SJCRH30 (cell line): ENCODE data around the gene ASB7. TPM values are rescaled to one million over a fixed set of nuclear protein-coding genes. Genes with fewer than 3 reads are reported as not detected.

ENCODE experiments used
- DNase-seq, 2 experiments: peaks; one replicate each; pipeline ENCODE4 v3.0.0-alpha.2; 2015 to 2020
- H3K27ac ChIP-seq: fragments of 250-450 bp; sonication (Bioruptor Pico); 2 replicates; pipeline ENCODE4 v1.5.1; 2020; ENCODE audit warnings: mild to moderate bottlenecking, moderate library complexity
- H3K27me3 ChIP-seq: fragments of 250-450 bp; sonication (Bioruptor Pico); 2 replicates; pipeline ENCODE4 v1.5.1; 2020; ENCODE audit warnings: mild to moderate bottlenecking, moderate library complexity
- H3K36me3 ChIP-seq: fragments of 250-450 bp; sonication (Bioruptor Pico); 2 replicates; pipeline ENCODE4 v1.5.1; 2020; ENCODE audit warnings: mild to moderate bottlenecking, moderate library complexity
- H3K4me1 ChIP-seq: fragments of 250-450 bp; sonication (Bioruptor Pico); 2 replicates; pipeline ENCODE4 v1.5.1; 2020; ENCODE audit warnings: mild to moderate bottlenecking, moderate library complexity
- H3K4me3 ChIP-seq: fragments of 250-450 bp; sonication (Bioruptor Pico); 2 replicates; pipeline ENCODE4 v1.5.1; 2020; ENCODE audit warnings: mild to moderate bottlenecking, moderate library complexity
- H3K9me3 ChIP-seq: fragments of 250-450 bp; sonication (Bioruptor Pico); replicated peaks from 2 replicates; pipeline ENCODE4 v1.5.1; 2020; ENCODE audit warnings: mild to moderate bottlenecking, moderate library complexity
- total RNA-seq: library from RNA; depleted of rRNA; stranded (reverse); fragments of >200 nt; shearing (Covaris generic); gene quantifications from 2 replicates; pipeline ENCODE4 v1.2.3, GENCODE V29; 2014

The ASB7 gene
- total RNA-seq, 1 experiment from 2014 or later, result 16.2 TPM

DNA sequence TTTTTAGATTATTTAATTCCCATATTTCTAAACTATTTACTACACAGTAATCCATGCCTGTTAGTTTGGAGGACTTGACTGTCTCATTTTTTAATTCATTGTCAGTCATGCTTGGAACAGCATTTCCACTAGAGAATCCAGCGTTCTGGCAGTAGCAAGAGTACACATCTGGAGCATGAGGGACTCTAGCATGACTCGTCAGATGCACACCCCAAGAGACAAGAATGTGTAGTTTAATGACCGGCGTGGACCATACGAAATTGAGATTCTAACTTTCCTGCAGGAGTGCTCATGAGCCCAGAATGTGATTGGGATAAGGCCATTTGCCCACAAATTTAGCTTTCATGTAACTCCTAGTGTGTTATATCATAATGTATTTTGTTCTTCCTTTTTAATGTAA, 48.9 kb downstream of the ASB7 start:
- Histone ChIP-seq H3K4me3 (no peak overlapping the region), H3K4me1 (no peaks in the 10 kb centered on the region), H3K27me3 (no peaks in the 10 kb centered on the region), H3K27ac (no peak overlapping the region), H3K36me3 (no peaks in the 10 kb centered on the region; the same call in 1 of the 2 replicates), H3K9me3 (no peaks in the 10 kb centered on the region)
- no peak for DNase-seq

DNA sequence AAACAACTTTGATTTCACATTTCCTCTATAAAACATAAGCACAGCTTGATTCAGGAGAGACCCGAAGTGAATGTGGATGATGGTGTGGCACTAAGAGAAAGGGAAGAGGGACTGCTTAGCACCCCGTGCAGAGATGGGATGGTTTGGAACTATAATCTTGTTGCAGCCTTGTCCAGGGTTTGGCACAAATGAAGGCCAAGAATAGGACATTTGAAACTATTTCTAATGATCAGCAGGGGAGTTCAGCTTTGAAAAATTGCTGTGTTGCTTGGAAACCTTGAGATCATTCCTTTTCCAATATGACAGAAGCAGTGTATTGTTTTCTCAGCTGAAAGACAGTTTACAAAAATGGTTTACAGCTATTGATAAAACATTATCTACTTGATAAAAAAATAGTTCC, 49.7 kb downstream of the ASB7 start:
- no peaks in the 10 kb centered on the region for H3K4me1 ChIP-seq
- no peak overlapping the region for H3K27ac ChIP-seq
- no peaks in the 10 kb centered on the region; the same call in 1 of the 2 replicates for H3K36me3 ChIP-seq
- no peaks in the 10 kb centered on the region for H3K9me3 ChIP-seq
- H3K4me3 ChIP-seq, result no peak overlapping the region
- no peaks in the 10 kb centered on the region for H3K27me3 ChIP-seq
- no peak for DNase-seq

DNA sequence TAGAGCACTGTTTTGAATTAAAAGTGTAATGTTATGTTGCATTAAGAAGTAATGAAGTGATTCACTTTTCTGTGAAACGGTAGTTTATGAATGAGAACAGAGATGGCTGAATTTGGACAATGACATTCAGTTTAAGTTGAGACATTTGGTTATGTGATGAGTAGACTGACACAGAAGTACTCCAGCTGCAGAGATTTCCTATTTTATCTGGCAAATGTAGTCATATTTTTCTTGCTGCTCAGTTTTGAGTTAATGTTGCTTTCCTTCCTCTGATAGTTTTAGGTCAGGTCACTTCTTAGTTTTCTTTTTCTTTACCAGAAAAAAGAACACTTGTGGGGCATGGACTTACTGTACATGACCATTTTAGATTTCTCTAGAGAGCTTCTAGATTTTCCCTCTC, 51.2 kb downstream of the ASB7 start:
- DNase-seq, result no peak
- Histone ChIP-seq H3K4me3 (no peak overlapping the region), H3K27ac (no peak overlapping the region), H3K4me1 (no peaks in the 10 kb centered on the region), H3K36me3 (no peaks in the 10 kb centered on the region), H3K9me3 (no peaks in the 10 kb centered on the region), H3K27me3 (no peaks in the 10 kb centered on the region)

DNA sequence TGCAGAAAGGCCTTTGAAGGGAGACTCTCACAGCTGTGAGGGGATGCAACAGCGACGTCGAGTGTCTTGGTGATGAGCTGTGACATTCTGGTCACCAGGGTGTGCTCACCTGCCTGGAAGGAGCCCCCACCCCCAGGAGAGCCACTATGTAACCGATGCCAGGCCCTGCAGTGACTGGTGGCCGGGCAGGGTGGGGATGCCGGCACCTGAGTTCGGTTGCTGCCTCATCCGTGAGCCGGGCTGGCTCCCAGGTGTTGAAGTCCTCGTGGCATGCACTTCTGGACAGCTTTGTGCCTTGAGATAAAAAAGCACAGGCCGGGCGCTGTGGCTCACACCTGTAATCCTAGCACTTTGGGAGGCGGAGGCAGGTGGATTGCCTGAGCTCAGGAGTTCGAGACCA, 56.5 kb downstream of the ASB7 start:
- no peak for DNase-seq
- no peak overlapping the region for H3K27ac ChIP-seq
- no peaks in the 10 kb centered on the region for H3K27me3 ChIP-seq
- no peaks in the 10 kb centered on the region for H3K9me3 ChIP-seq
- no peak overlapping the region for H3K4me3 ChIP-seq
- H3K36me3 ChIP-seq, result no peaks in the 10 kb centered on the region
- peaks cover 8% of the 10 kb centered on the region for H3K4me1 ChIP-seq

DNA sequence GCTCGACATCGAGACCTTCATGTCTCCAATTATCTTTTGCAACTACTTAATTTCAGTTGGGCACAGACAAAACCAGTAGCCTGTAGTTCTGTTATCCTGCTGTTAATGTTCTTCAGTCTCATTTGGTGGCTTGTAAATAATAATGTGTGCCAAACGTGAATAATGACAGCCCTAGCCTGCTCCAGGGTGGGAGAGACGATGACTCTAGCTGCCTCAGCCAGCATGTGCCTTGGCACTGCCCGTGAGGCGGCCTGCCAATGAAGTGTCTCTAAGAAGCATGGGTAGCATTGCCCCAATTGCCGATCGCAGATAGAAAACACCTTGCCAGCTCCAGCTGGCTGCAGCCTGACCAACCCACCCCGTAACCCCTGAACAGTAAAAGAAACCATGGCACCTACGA, 58.8 kb downstream of the ASB7 start:
- H3K36me3 ChIP-seq, result no peaks in the 10 kb centered on the region
- H3K9me3 ChIP-seq, result no peaks in the 10 kb centered on the region
- H3K27ac ChIP-seq, result no peak overlapping the region
- H3K27me3 ChIP-seq, result no peaks in the 10 kb centered on the region
- H3K4me3 ChIP-seq, result no peak overlapping the region
- DNase-seq, result no peak
- H3K4me1 ChIP-seq, result peaks cover 8% of the 10 kb centered on the region

DNA sequence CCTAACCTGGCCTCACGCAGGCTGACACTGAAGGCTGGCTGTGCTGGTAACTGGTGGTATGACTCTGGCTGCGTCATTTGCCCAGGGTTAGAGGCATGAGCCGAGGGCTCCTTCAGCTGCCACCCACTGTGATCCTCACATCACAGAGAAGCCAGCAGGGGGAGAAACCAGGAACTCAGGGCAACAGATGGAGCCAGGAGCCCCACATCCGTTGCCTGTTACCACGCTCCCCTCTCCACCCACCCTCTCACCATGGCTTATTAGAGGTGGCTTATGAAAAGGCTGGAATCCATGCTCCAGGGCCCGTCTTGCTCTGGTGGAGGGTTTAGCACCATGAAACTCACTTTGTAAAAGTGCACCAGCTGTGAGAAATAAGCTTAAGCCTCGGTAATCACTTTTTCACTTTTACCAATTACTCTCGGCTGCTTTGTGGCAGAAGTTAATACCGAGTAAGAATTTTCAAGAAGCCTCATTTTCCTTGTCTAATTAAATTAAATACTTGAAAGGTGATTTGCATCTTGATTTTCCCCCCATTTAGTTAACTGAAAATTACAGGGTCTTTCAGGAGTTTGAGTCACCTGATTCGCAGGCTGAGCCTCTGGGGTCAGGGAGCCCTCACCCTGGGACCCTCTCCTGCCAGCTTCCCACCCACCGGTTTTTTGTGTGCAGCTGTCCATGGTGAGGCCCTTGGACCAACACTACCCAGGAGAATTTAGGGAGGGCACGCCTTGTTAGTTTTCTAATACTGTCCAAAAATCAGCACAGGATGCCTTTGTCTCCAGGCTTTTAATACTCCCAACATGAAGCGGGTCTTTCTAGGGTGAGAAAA, 60.9 kb downstream of the ASB7 start:
- peaks cover 17% of the 10 kb centered on the region for H3K4me1 ChIP-seq
- peak overlapping the region; percentile 74 for H3K27ac ChIP-seq
- no peaks in the 10 kb centered on the region for H3K27me3 ChIP-seq
- no peaks in the 10 kb centered on the region for H3K9me3 ChIP-seq
- H3K4me3 ChIP-seq, result peak overlapping the region; percentile 40
- DNase-seq, result peak; percentile 95 to 98
- H3K36me3 ChIP-seq, result no peaks in the 10 kb centered on the region

DNA sequence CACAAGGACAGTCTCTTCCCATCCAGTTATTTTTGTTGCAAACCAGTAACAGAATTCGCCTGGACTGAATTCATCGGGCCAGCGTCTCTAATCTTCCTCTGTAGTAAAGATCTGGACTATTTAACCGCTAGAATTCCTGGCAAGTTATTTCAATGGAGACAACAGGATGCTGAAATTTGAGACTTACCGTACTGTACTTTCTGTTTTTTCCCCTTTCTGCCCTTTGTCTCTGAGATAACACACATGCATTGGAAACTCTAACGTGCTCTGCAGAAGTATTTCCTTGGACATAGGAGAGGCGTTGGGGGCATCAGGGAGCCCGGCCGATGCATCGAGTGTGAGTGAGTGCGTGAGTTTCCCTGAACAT, 61.5 kb downstream of the ASB7 start:
- H3K27me3 ChIP-seq, result no peaks in the 10 kb centered on the region
- H3K36me3 ChIP-seq, result no peaks in the 10 kb centered on the region
- H3K4me1 ChIP-seq, result peaks cover 17% of the 10 kb centered on the region
- H3K27ac ChIP-seq, result peak overlapping the region; percentile 74
- H3K9me3 ChIP-seq, result no peaks in the 10 kb centered on the region
- peak overlapping the region; percentile 40 for H3K4me3 ChIP-seq
- DNase-seq, result peak; percentile 39 to 74

DNA sequence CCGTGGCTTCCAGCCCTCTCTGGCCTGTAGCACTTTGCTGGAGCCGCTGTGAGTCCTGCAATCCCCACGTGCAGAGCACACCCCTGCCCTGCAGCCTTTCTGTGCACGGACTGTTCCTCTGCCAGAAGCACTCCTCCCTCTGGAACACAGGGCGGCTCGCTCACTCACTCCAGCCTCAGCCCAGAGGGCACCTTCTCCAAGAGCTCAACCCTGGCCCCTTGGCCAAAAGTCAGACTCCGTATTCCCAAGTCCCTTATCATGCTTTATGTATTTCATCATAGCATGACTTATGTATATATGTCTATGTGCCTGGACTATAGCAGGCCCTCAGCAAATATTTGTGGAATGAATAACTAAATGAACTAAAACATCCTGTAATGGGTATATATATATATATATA, 63.2 kb downstream of the ASB7 start:
- H3K27me3 ChIP-seq, result no peaks in the 10 kb centered on the region
- no peak overlapping the region for H3K27ac ChIP-seq
- peaks cover 17% of the 10 kb centered on the region for H3K4me1 ChIP-seq
- no peaks in the 10 kb centered on the region for H3K36me3 ChIP-seq
- H3K4me3 ChIP-seq, result no peak overlapping the region
- H3K9me3 ChIP-seq, result no peaks in the 10 kb centered on the region
- DNase-seq, result no peak

DNA sequence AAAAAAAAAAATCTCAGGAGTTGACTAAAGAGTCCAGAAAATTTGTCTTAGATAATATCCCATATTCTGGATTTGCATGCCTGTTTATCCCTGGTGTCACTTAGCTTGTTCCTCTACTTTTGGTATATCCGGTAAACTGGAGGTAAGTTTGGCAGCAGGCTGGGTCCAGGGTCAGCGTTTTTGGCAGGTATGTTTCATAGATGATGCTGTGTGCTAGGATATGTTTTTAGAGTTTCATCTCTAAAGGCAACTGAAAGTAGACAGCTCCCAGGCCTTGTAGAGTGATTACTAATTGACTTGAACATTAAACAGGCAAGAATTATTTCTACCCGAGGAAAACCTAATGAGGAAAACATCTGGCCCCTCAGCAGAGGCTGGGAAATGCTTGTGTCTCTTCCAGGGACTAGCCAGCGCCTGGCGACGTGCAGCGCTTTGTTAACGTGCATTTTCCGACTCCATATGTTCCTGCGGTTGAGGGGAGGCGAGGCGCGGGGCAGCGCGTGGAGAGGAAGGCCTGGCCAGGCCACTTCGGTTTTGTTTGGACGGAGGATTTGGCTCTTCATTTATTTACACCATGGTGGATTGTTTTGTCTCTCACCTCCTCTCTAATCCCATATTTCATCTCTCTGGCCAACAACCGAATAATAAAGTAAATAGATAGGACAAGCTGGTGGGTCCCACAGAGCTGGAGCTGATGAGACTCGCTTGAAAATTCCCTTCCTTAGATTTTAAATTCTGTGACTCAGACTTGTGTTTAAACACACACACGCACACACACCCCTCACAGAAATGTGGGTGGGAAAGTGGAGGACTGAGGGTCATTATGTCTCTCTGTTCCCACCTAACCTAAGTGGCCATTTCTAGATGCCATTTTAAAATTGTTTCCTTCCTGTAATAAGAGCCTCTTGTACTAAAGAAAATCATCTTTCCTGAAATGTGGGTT, 65.3 kb downstream of the ASB7 start:
- peak; percentile 32 to 50 for DNase-seq
- Histone ChIP-seq H3K36me3 (no peaks in the 10 kb centered on the region), H3K9me3 (no peaks in the 10 kb centered on the region), H3K27ac (peak overlapping the region; percentile 13; the same call in 1 of the 2 replicates), H3K4me1 (peaks cover 15% of the 10 kb centered on the region), H3K27me3 (no peaks in the 10 kb centered on the region), H3K4me3 (no peak overlapping the region)

DNA sequence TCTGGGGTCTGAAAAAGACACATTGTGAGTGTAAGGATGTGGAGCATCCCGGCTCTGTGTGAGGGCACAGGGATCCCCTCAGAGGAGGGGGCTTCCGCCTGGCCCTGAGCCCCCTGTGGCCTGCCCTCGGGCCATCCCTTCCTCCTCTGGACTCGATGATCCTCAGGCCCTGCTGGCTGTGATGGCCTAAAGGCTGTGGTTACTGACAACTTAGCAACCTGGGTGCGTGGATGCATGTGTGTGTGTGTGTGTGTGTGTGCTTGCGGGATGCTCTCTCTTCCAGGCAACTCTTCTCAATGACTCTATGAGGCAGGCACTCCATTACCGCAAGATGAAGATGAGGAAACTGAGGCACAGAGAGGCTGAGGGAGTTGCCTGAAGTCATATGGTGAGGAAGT, 66.0 kb downstream of the ASB7 start:
- no peaks in the 10 kb centered on the region for H3K36me3 ChIP-seq
- no peak overlapping the region for H3K4me3 ChIP-seq
- no peaks in the 10 kb centered on the region for H3K27me3 ChIP-seq
- DNase-seq, result no peak
- no peak overlapping the region; the same call in 1 of the 2 replicates for H3K27ac ChIP-seq
- H3K9me3 ChIP-seq, result no peaks in the 10 kb centered on the region
- peaks cover 13% of the 10 kb centered on the region; the same call in 1 of the 2 replicates for H3K4me1 ChIP-seq

DNA sequence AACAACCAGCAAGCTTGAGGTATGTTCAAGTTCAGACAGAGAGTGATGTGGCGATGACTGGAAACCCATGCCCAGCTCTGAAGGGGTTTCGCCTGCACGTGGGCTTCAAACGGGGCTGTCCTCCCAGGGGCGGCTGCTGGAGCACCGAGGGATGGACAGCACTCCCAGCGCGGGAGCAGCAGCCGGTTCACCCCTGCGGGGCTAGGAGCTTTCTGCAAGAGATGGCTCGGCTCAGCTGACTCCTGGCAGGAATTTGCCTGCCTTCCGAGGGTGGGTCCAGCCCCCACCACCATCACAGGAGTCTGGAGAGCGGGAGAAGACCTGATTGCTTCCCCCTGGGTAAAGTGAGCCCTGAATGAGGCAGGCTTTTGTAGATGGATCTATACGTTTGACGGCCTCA, 66.9 kb downstream of the ASB7 start:
- DNase-seq, result no peak
- peaks cover 13% of the 10 kb centered on the region; the same call in 1 of the 2 replicates for H3K4me1 ChIP-seq
- H3K9me3 ChIP-seq, result peaks cover 7% of the 10 kb centered on the region; the same call in 1 of the 2 replicates
- H3K4me3 ChIP-seq, result no peak overlapping the region
- no peaks in the 10 kb centered on the region for H3K27me3 ChIP-seq
- no peaks in the 10 kb centered on the region for H3K36me3 ChIP-seq
- H3K27ac ChIP-seq, result no peak overlapping the region

DNA sequence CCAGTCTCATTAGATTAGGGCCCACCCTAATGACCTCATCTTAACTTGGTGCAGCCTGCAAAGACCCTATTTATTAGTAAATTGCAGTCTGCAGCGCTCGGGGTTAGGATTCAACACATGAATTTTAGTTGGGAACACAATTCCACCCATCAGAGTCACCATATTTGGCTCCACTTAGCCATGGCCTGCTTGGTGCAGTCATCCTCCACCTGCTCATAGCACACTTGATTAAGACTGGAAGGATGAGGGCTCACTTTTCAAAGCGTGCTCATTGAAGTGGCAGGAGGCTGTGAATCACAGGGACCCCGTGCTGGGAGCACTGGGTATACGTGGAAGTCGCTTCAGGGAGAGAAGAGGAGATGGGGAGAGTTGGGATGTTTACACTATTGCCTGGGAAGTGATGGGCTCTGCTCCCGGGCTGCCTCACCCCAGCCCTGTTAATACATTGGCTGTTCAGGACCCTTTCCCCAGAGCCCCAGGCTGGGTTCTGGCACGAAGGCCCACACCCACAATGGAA, 68.2 kb downstream of the ASB7 start:
- Histone ChIP-seq H3K27me3 (no peaks in the 10 kb centered on the region), H3K9me3 (peaks cover 7% of the 10 kb centered on the region; the same call in 1 of the 2 replicates), H3K4me3 (no peak overlapping the region), H3K27ac (no peak overlapping the region), H3K36me3 (no peaks in the 10 kb centered on the region), H3K4me1 (peaks cover 13% of the 10 kb centered on the region; the same call in 1 of the 2 replicates)
- DNase-seq, result no peak

DNA sequence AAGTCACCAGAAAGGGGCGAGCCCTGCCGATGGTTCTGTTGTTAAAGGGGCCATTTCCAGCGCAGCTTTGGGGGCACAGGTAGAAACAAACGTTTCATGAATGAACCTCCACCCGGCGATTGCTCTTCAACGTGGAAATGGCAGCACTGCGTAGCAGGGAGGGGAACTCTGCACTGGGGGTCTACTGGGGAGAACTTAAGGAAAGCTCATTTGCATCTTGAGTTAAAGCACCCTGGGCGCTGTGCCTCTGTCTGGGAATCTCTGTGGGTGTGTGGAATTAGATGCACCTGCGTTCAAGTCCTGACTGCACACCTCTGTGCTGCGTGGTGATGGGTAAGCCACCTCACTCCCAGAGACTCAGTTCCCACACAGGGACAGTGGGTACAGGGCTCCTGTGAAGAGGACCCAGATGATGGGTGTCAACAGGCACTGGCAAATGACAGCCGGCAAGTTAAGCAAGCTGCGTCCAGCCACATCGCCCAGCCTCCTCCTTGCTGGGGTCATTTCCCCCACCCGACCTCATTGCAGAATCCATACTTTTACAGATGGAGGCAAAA, 68.8 kb downstream of the ASB7 start:
- Histone ChIP-seq H3K27me3 (no peaks in the 10 kb centered on the region), H3K36me3 (no peaks in the 10 kb centered on the region), H3K4me1 (peaks cover 13% of the 10 kb centered on the region; the same call in 1 of the 2 replicates), H3K4me3 (no peak overlapping the region), H3K9me3 (peaks cover 7% of the 10 kb centered on the region; the same call in 1 of the 2 replicates), H3K27ac (peak overlapping the region; percentile 47)
- DNase-seq, result no peak

DNA sequence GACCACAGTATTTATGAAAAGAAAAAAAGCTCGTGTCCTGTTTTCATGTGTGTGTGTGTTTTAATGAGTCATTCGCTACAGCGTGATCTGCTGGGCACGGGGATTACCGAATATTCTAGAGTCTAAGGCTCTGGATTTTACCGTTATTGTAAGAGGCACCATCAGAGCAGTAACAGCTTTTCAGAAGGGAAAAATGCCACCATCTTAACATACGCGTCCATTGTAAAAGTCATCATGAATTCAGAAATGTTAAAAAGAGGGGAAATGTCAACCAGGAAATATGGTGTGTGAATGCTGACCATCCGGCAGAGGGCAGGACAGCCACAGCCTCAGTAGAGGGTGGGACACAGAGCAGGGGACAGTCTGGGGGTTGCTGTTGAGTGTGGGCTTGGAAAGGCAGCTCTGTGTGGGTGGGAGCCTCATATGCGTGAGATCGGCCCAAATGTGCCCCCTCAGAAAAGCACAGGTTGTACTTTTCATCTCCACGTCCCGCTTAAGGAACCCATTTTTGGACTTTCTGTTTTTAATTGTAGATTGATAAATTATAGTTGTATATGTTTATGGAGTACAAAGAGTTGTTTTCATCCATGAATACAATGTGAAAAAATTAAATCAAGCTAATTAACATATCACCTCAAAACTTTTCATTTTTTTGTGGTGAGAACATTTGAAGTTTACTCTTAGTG, 69.6 kb downstream of the ASB7 start:
- Histone ChIP-seq H3K27ac (peak overlapping the region; percentile 47), H3K36me3 (no peaks in the 10 kb centered on the region), H3K9me3 (peaks cover 7% of the 10 kb centered on the region), H3K27me3 (no peaks in the 10 kb centered on the region), H3K4me1 (peaks cover 13% of the 10 kb centered on the region; the same call in 1 of the 2 replicates), H3K4me3 (peak overlapping the region; percentile 30)
- DNase-seq, result peak; percentile 80 to 88
